ENCODE data around the gene ANXA4.
"Not testable (repeated sequence)": the region's sequence is repeated elsewhere in the genome, so short reads cannot be mapped to it uniquely, and the experiment has no call there.

ANXA4 gene

GRCh38 chr2:69811591-69811990, 69.7 kb downstream of the ANXA4 start:
- no peak for DNase-seq

- DNase-seq: no peak
These were observed 73.8 kb downstream of the ANXA4 start for GRCh38 chr2:69815717-69816116.

- DNase-seq: peak; percentile 72
These were observed 75.1 kb downstream of the ANXA4 start for GRCh38 chr2:69816923-69817542.

GRCh38 chr2:69817729-69818501, 76.0 kb downstream of the ANXA4 start:
- DNase-seq: no peak

- no peak for DNase-seq
These were observed 86.0 kb downstream of the ANXA4 start for GRCh38 chr2:69827796-69828540.

GRCh38 chr2:69828938-69829255, 87.0 kb downstream of the ANXA4 start:
- no peak for DNase-seq

GRCh38 chr2:69829256-69830044, 87.5 kb downstream of the ANXA4 start, which contains the start of gene GMCL1:
GMCL1 (plus strand) TSS chr2:69829660; CDS start chr2:69829893, 233 bp downstream.
- DNase-seq: peak; percentile 99

GRCh38 chr2:69830045-69830905, 88.3 kb downstream of the ANXA4 start:
- no peak for DNase-seq

GRCh38 chr2:69830906-69831241, 88.9 kb downstream of the ANXA4 start:
- not testable (repeated sequence) for DNase-seq

- DNase-seq: no peak
These were observed 89.5 kb downstream of the ANXA4 start for GRCh38 chr2:69831354-69831905.

GRCh38 chr2:69833752-69834151, 91.8 kb downstream of the ANXA4 start:
- DNase-seq: no peak

- DNase-seq: no peak
These were observed 93.7 kb downstream of the ANXA4 start for GRCh38 chr2:69835666-69836065.

GRCh38 chr2:69836316-69836715, 94.4 kb downstream of the ANXA4 start:
- DNase-seq: no peak

GRCh38 chr2:69837533-69837932, 95.6 kb downstream of the ANXA4 start:
- DNase-seq: no peak

GRCh38 chr2:69843993-69844392, 102.1 kb downstream of the ANXA4 start:
- DNase-seq: no peak

- no peak for DNase-seq
These were observed 102.6 kb downstream of the ANXA4 start for GRCh38 chr2:69844560-69844959.

GRCh38 chr2:69846182-69847067, 104.5 kb downstream of the ANXA4 start:
- DNase-seq: no peak

GRCh38 chr2:69847068-69847828, 105.3 kb downstream of the ANXA4 start:
- DNase-seq: no peak

GRCh38 chr2:69848186-69848790, 106.4 kb downstream of the ANXA4 start:
- no peak for DNase-seq

- DNase-seq: no peak
These were observed 116.3 kb downstream of the ANXA4 start for GRCh38 chr2:69858261-69858660.
